HepG2 (cell line): ENCODE data around the gene GRIK4. TPM values are rescaled to one million over a fixed set of nuclear protein-coding genes. Genes with fewer than 3 reads are reported as not detected.

Experiments
- ATAC-seq: fragments of 200-7000 bp; cut with Tn5 transposase; 3 replicates; pipeline ENCODE4 v1.9.1; 2020; ENCODE audit warnings: mild to moderate bottlenecking, moderate library complexity
- BruUV-seq: library from RNA; stranded (reverse); fragments of 400-500 nt; replicated peaks from 2 replicates; lab custom pipeline; 2021; lab: Mats Ljungman, UMichigan
- CTCF ChIA-PET: fragments of 300-600 bp; formaldehyde crosslinking; extraction: SDS; loops from one replicate; lab custom pipeline; 2021; ENCODE audit warnings: low total read pairs, inconsistent platforms, low intra/inter-chr PET ratio; lab: Yijun Ruan, JAX
- POLR2A ChIA-PET: fragments of 350-600 bp; sonication (Branson Sonifier 250); formaldehyde crosslinking; loops from one replicate; lab custom pipeline; 2020; ENCODE audit warnings: antibody characterized with exemption, inconsistent platforms; lab: Yijun Ruan, JAX
- DNase-seq: peaks from one replicate; pipeline ENCODE4 v3.0.0-alpha.2; 2015; ENCODE audit warnings: low spot score
- FAIRE-seq: peaks from 3 replicates; lab custom pipeline; 2011; peaks lifted over from hg19 to GRCh38; lab: Jason Lieb, UNC
- H2AFZ ChIP-seq: one replicate; pipeline ENCODE4 v1.6.1; 2011; ENCODE audit warnings: low read length, inconsistent platforms
- H3K27ac ChIP-seq: fragments of 300-600 bp; 3 replicates; pipeline ENCODE4 v1.8.0; 2011; ENCODE audit warnings: mixed run types, mild to moderate bottlenecking, mixed read lengths, low read length, inconsistent platforms; ENCODE audit not compliant: insufficient read depth; ENCODE audit errors: extremely low read length
- H3K27me3 ChIP-seq, 2 experiments: fragments of 200-600 bp in 1 of 2; 2 replicates in 1 of 2; 3 replicates in 1 of 2; pipeline versions ENCODE4 v1.6.0 to v1.8.0; 2011; ENCODE audit warnings: low read length in 2 of 2, mild to moderate bottlenecking in 2 of 2, moderate library complexity in 2 of 2, inconsistent platforms in 1 of 2; ENCODE audit not compliant: insufficient read depth in 2 of 2, control insufficient read depth in 1 of 2
- H3K36me3 ChIP-seq, 2 experiments: fragments of 200-600 bp in 1 of 2; replicated peaks in 1 of 2; 2 replicates in 1 of 2; 3 replicates in 1 of 2; pipeline versions ENCODE4 v1.5.1 to v1.8.0; 2011; ENCODE audit warnings: low read length in 2 of 2, inconsistent platforms in 1 of 2; ENCODE audit not compliant: insufficient read depth in 2 of 2, control insufficient read depth in 1 of 2
- H3K4me1 ChIP-seq: 2 replicates; pipeline ENCODE4 v1.5.1; 2012; ENCODE audit warnings: low read length, inconsistent platforms; ENCODE audit not compliant: insufficient read depth
- H3K4me2 ChIP-seq: 2 replicates; pipeline ENCODE4 v1.6.0; 2011; ENCODE audit warnings: low read depth, low read length, inconsistent platforms
- H3K4me3 ChIP-seq, 3 experiments: fragments of 200-600 bp in 1 of 3; sonication (generic), shearing (Covaris generic) in 1 of 3; replicated peaks in 1 of 3; 2 replicates each; pipeline ENCODE4 v1.5.1; 2011 to 2016; ENCODE audit warnings: low read length in 3 of 3, inconsistent platforms in 2 of 3, low read depth in 2 of 3, mild to moderate bottlenecking in 2 of 3, control low read depth in 1 of 3, mixed read lengths in 1 of 3; ENCODE audit not compliant: insufficient read depth in 1 of 3
- H3K79me2 ChIP-seq: one replicate; pipeline ENCODE4 v1.6.1; 2011; ENCODE audit warnings: low read length, inconsistent platforms; ENCODE audit not compliant: insufficient read depth
- H3K9ac ChIP-seq: 2 replicates; pipeline ENCODE4 v1.6.0; 2011; ENCODE audit warnings: mild to moderate bottlenecking, low read depth, low read length, inconsistent platforms; ENCODE audit not compliant: insufficient read depth
- H3K9me3 ChIP-seq: 2 replicates; pipeline ENCODE4 v1.5.1; 2012; ENCODE audit warnings: mild to moderate bottlenecking, low read length
- H4K20me1 ChIP-seq: 2 replicates; pipeline ENCODE4 v1.6.0; 2011; ENCODE audit warnings: inconsistent platforms, mild to moderate bottlenecking, low read length, moderate library complexity; ENCODE audit not compliant: insufficient read depth
- DMAP1 ChIP-seq: IDR thresholded peaks from 2 replicates; pipeline ENCODE4 v1.6.1; 2016
- GPN1 ChIP-seq: sonication (generic); formaldehyde crosslinking; IDR thresholded peaks from 2 replicates; pipeline ENCODE4 v1.5.1; 2020; ENCODE audit warnings: missing genetic modification reagents, borderline replicate concordance
- HMG20B ChIP-seq: conservative IDR thresholded peaks from 2 replicates; pipeline ENCODE4 v1.6.1; 2016; ENCODE audit warnings: missing genetic modification reagents, missing compliant biosample characterization
- IRX3 ChIP-seq: sonication (generic); formaldehyde crosslinking; IDR thresholded peaks from 2 replicates; pipeline ENCODE4 v1.8.1; 2023; ENCODE audit warnings: mild to moderate bottlenecking, low read depth, missing genetic modification reagents, borderline replicate concordance
- NR3C1 ChIP-seq: sonication (generic); formaldehyde crosslinking; IDR thresholded peaks from 2 replicates; pipeline ENCODE4 v1.4.0; 2020; ENCODE audit warnings: missing genetic modification reagents
- RNF2 ChIP-seq: fragments of 450-650 bp; conservative IDR thresholded peaks from 2 replicates; pipeline ENCODE4 v1.6.1; 2016; ENCODE audit warnings: low read depth
- YEATS4 ChIP-seq: sonication (generic); formaldehyde crosslinking; IDR thresholded peaks from 2 replicates; pipeline ENCODE4 v1.4.0; 2020; ENCODE audit warnings: missing genetic modification reagents, borderline replicate concordance
- ZNF136 ChIP-seq: sonication (generic); formaldehyde crosslinking; IDR thresholded peaks from 2 replicates; pipeline ENCODE4 v1.8.1; 2022; ENCODE audit warnings: low read depth, mild to moderate bottlenecking, moderate library complexity, missing genetic modification reagents
- ZNF333 ChIP-seq: sonication (generic); formaldehyde crosslinking; IDR thresholded peaks from 2 replicates; pipeline ENCODE4 v1.4.0; 2020; ENCODE audit warnings: mild to moderate bottlenecking, missing genetic modification reagents, borderline replicate concordance
- ZNF335 ChIP-seq: sonication (generic); formaldehyde crosslinking; IDR thresholded peaks from 2 replicates; pipeline ENCODE4 v1.4.0; 2020; ENCODE audit warnings: missing genetic modification reagents
- ZNF543 ChIP-seq: sonication (generic); formaldehyde crosslinking; IDR thresholded peaks from 2 replicates; pipeline ENCODE4 v1.4.0; 2020; ENCODE audit warnings: mild to moderate bottlenecking, missing genetic modification reagents
- ZNF572 ChIP-seq: sonication (generic); formaldehyde crosslinking; IDR thresholded peaks from 2 replicates; pipeline ENCODE4 v1.5.1; 2020; ENCODE audit warnings: mild to moderate bottlenecking, missing genetic modification reagents
- ZNF619 ChIP-seq: sonication (generic); formaldehyde crosslinking; IDR thresholded peaks from 2 replicates; pipeline ENCODE4 v1.4.0; 2020; ENCODE audit warnings: mild to moderate bottlenecking, missing genetic modification reagents
- ZNF629 ChIP-seq: sonication (generic); formaldehyde crosslinking; conservative IDR thresholded peaks from 2 replicates; pipeline ENCODE4 v1.5.0; 2020; ENCODE audit warnings: missing genetic modification reagents
- WGBS: methylation state at CpG from one replicate; pipeline ENCODE4 v1.1.6; 2017; ENCODE audit warnings: low lambda C conversion rate; 5-methylcytosine and 5-hydroxymethylcytosine counted together
- in situ Hi-C: cut with HindIII; loops from 2 replicates; pipeline ENCODE4 v1.10.0; 2017; ENCODE audit warnings: low pct_unique_long_range_greater_than_20kb; ENCODE audit not compliant: extremely low pct_ligation_motif_present
- intact Hi-C: fragments of 100-400 bp; cut with micrococcal nuclease; formaldehyde crosslinking; loops from one replicate; pipeline ENCODE4 v1.10.0; 2022; ENCODE audit not compliant: unreplicated experiment
- polyA plus RNA-seq, 8 experiments: library from polyadenylated mRNA; depleted of rRNA in 3 of 8; stranded (reverse) in 7 of 8; unstranded in 1 of 8; fragments of >200 nt; fragmentation: Illumina TruSeq in 4 of 8; extraction: Trizol in 4 of 8; gene quantifications; 2 replicates each; pipeline versions ENCODE4 v1.2.1 to v1.2.3, GENCODE V29; 2011 to 2016; ENCODE audit warnings: low read depth in 4 of 8, missing spikeins in 1 of 8, mixed read lengths in 1 of 8; ENCODE audit not compliant: insufficient read depth in 1 of 8
- total RNA-seq, 5 experiments: library from RNA; depleted of rRNA; stranded (reverse); fragments of >200 nt; fragmentation: Illumina TruSeq; extraction: Trizol; gene quantifications; 2 replicates each; pipeline ENCODE4 v1.2.3, GENCODE V29; 2016; ENCODE audit warnings: low read depth in 1 of 5
- TF ChIP-seq, protein P1 (sequence below), 2 experiments: sonication (generic) in 1 of 2; formaldehyde crosslinking in 1 of 2; IDR thresholded peaks; 2 replicates each; pipeline versions ENCODE4 v1.4.0 to v1.6.1; 2018 to 2020; ENCODE audit warnings: missing genetic modification reagents in 2 of 2, borderline replicate concordance in 1 of 2, low read depth in 1 of 2, mild to moderate bottlenecking in 1 of 2, missing biosample characterization in 1 of 2

The GRIK4 gene
- total and polyA plus RNA-seq, 2 of the 13 experiments (the other 11 are each of a cell fraction or from before 2014, with no cell fraction given) = 0.04 to 0.07 TPM

- TF ChIP-seq NR3C1 (CRISPR knock-in tag) = no peak
These were observed 115.2 kb downstream of the GRIK4 start (continued) for GRCh38 chr11:120626791-120627190.

DNA sequence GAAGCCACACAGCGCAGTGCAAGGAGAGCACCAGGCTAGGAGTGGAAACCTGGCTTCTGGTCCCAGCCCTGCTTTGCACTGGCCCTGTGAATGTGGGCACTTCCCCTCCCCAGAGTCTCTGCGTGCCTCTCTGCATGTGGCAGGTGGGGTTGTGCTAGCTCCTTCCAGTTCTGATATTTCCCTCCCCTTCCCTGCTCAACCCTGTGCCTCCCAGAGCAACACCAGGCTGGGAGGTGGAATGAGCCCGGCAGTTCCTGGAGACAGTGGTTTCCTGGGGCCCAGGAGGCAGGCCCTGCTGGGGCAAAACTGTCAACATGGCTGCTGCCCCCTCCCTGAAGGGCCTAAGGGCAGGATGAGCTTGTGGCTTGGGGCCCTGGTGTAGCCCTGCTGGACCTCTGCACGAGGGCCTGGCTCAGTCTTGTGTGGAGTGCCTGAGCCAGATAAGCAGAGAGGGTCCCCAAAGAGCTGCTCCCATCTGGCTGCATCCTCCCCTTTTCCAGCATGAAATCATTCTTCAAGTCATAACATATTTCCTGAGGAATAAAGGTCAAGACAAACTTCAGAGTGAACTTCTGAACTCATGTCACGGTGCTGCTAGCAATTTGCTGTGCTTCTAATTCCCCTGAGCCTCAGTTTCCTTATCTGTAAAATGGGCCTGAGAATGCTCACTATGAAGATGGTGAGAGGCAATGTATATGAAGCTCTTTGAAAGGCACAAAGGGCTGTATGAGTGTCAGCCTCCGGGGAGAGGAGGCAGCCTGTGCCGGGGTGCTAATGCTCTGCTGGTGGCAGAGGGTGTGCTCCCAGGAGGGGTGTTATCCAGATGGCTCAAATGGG lies 116.0 kb downstream of the GRIK4 start:
- H3K4me2 ChIP-seq = no peak overlapping the region
- no peak for FAIRE-seq
- no peak overlapping the region for H3K27ac ChIP-seq
- no peak overlapping the region for H2AFZ ChIP-seq
- no peak overlapping the region for H3K4me3 ChIP-seq
- ChIA-PET CTCF (no interaction called here), POLR2A (no interaction called here)
- no TSS peak for BruUV-seq
- H3K4me1 ChIP-seq = no peaks in the 10 kb centered on the region
- H3K9ac ChIP-seq = no peak overlapping the region
- in situ Hi-C loops = no loop called here
- H3K27me3 ChIP-seq = peaks cover 4 to 19% of the 10 kb centered on the region in 2 experiments; a peak in 2 of 5 replicates
- H3K36me3 ChIP-seq = no peaks in the 10 kb centered on the region
- no peaks in the 10 kb centered on the region for H3K9me3 ChIP-seq
- intact Hi-C loops = no loop called here
- no peaks in the 10 kb centered on the region for H3K79me2 ChIP-seq
- no peak for DNase-seq
- H4K20me1 ChIP-seq = no peaks in the 10 kb centered on the region
- 71% methylated on average over 2 of the region's 7 CpGs for WGBS
- no peak for ATAC-seq
- TF ChIP-seq DMAP1 (CRISPR knock-in tag) (no peak), IRX3 (CRISPR knock-in tag) (no peak), ZNF629 (CRISPR knock-in tag) (peak; percentile 53)

DNA sequence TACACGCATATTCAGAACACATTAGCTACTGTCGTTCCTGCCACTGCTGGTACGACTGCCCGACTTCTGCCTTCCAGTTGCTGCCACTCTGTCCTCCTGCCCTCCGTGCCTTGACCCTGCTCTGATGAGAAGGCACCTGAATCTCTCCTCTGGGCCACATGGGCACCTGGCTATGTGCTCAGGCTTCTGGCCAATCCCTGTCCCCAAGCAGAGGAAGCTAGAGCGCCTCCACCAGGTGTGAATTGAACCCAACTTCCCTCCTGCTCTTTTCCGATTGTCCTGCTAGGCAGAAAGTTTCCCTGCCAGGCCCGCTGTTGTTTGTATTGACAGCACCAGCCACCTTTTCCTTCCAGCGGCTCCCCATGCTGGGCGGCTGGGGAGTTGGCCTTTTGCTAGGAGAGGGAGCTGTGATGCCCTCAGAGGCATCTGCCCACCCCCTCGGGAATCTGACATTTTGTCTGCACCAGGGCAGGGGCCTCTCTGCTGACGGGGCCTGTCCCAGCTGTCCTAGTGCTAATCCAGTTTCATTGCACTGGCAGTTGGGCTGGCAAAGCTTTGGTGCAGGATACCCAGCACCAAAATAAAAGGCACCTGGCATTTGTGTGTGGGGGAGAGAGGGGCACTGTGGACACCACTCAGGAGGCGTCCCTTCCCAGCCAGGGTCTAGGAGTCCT lies 118.0 kb downstream of the GRIK4 start:
- peaks cover 4 to 19% of the 10 kb centered on the region in 2 experiments; a peak in 2 of 5 replicates for H3K27me3 ChIP-seq
- H4K20me1 ChIP-seq = no peaks in the 10 kb centered on the region
- intact Hi-C loops = no loop called here
- CTCF ChIA-PET = no interaction called here
- H3K36me3 ChIP-seq = no peaks in the 10 kb centered on the region
- DNase-seq (no peak), FAIRE-seq (no peak), ATAC-seq (no peak)
- WGBS = 40% methylated on average over 6 of the region's 13 CpGs
- no peak overlapping the region for H3K4me2 ChIP-seq
- H3K4me3 ChIP-seq = no peak overlapping the region
- H3K4me1 ChIP-seq = no peaks in the 10 kb centered on the region
- POLR2A ChIA-PET = no interaction called here
- in situ Hi-C loops = no loop called here
- no peaks in the 10 kb centered on the region for H3K9me3 ChIP-seq
- H3K27ac ChIP-seq = no peak overlapping the region
- BruUV-seq = no TSS peak
- no peaks in the 10 kb centered on the region for H3K79me2 ChIP-seq
- H3K9ac ChIP-seq = no peak overlapping the region
- H2AFZ ChIP-seq = no peak overlapping the region
- TF ChIP-seq RNF2 (no peak), ZNF136 (CRISPR knock-in tag) (no peak), YEATS4 (CRISPR knock-in tag) (no peak), NR3C1 (CRISPR knock-in tag) (no peak), HMG20B (CRISPR knock-in tag) (no peak), ZNF572 (CRISPR knock-in tag) (no peak), GPN1 (CRISPR knock-in tag) (no peak), ZNF335 (CRISPR knock-in tag) (no peak), ZNF333 (CRISPR knock-in tag) (no peak), ZNF619 (CRISPR knock-in tag) (no peak), ZNF543 (no peak)
- TF ChIP-seq, protein P1, sequence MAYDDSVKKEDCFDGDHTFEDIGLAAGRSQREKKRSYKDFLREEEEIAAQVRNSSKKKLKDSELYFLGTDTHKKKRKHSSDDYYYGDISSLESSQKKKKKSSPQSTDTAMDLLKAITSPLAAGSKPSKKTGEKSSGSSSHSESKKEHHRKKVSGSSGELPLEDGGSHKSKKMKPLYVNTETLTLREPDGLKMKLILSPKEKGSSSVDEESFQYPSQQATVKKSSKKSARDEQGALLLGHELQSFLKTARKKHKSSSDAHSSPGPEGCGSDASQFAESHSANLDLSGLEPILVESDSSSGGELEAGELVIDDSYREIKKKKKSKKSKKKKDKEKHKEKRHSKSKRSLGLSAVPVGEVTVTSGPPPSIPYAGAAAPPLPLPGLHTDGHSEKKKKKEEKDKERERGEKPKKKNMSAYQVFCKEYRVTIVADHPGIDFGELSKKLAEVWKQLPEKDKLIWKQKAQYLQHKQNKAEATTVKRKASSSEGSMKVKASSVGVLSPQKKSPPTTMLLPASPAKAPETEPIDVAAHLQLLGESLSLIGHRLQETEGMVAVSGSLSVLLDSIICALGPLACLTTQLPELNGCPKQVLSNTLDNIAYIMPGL (CRISPR knock-in tag; IDR thresholded peaks at IDR 0.05; ENCODE audit: borderline replicate concordance in 1 of 2, low read depth in 1 of 2) = no peak
